Astrocyte (in vitro differentiated cells and primary cell): ENCODE data around the gene UNC5B. TPM values are rescaled to one million over a fixed set of nuclear protein-coding genes. Genes with fewer than 3 reads are reported as not detected.

Experiments
- DNase-seq: peaks from one replicate; pipeline ENCODE4 v3.0.0-alpha.2; 2010; ENCODE audit warnings: low read depth
- FAIRE-seq: peaks from 2 replicates; lab custom pipeline; 2011; peaks lifted over from hg19 to GRCh38; lab: Jason Lieb, UNC
- H2AFZ ChIP-seq: 2 replicates; pipeline ENCODE4 v1.6.0; 2012; ENCODE audit warnings: low read depth, low read length, inconsistent platforms
- H3K27ac ChIP-seq: 2 replicates; pipeline ENCODE4 v1.5.1; 2011; ENCODE audit warnings: low read depth, low read length, inconsistent platforms
- H3K27me3 ChIP-seq: 2 replicates; pipeline ENCODE4 v1.6.0; 2011; ENCODE audit warnings: low read length, inconsistent platforms; ENCODE audit not compliant: insufficient read depth
- H3K36me3 ChIP-seq: 2 replicates; pipeline ENCODE4 v1.5.1; 2011; ENCODE audit warnings: low read length, inconsistent platforms; ENCODE audit not compliant: insufficient read depth
- H3K4me1 ChIP-seq: 2 replicates; pipeline ENCODE4 v1.5.1; 2011; ENCODE audit warnings: low read length, inconsistent platforms; ENCODE audit not compliant: insufficient read depth
- H3K4me2 ChIP-seq: 2 replicates; pipeline ENCODE4 v1.6.0; 2012; ENCODE audit warnings: low read length, inconsistent platforms
- H3K4me3 ChIP-seq: 2 replicates; pipeline ENCODE4 v1.5.1; 2011; ENCODE audit warnings: low read depth, mild to moderate bottlenecking, low read length, inconsistent platforms; ENCODE audit not compliant: insufficient read depth
- H3K79me2 ChIP-seq: 2 replicates; pipeline ENCODE4 v1.6.0; 2012; ENCODE audit warnings: mild to moderate bottlenecking, low read length, inconsistent platforms; ENCODE audit not compliant: insufficient read depth
- H3K9ac ChIP-seq: 2 replicates; pipeline ENCODE4 v1.6.0; 2012; ENCODE audit warnings: mild to moderate bottlenecking, low read length, inconsistent platforms
- H3K9me3 ChIP-seq: 2 replicates; pipeline ENCODE4 v1.5.1; 2012; ENCODE audit warnings: low read depth, mild to moderate bottlenecking, low read length, inconsistent platforms; ENCODE audit not compliant: insufficient read depth
- H4K20me1 ChIP-seq: 2 replicates; pipeline ENCODE4 v1.6.0; 2012; ENCODE audit warnings: low read length, inconsistent platforms; ENCODE audit not compliant: insufficient read depth
- H3K27ac Mint-ChIP-seq: one replicate; pipeline ENCODE4 v1.8.0; 2021; ENCODE audit warnings: mild to moderate bottlenecking, mixed read lengths; ENCODE audit not compliant: unreplicated experiment
- H3K27me3 Mint-ChIP-seq: one replicate; pipeline ENCODE4 v1.8.0; 2021; ENCODE audit warnings: low read depth, mixed read lengths; ENCODE audit not compliant: unreplicated experiment
- H3K36me3 Mint-ChIP-seq: one replicate; pipeline ENCODE4 v1.8.0; 2021; ENCODE audit warnings: low read depth, mixed read lengths; ENCODE audit not compliant: unreplicated experiment
- H3K4me1 Mint-ChIP-seq: one replicate; pipeline ENCODE4 v1.8.0; 2021; ENCODE audit warnings: low read depth, mixed read lengths; ENCODE audit not compliant: unreplicated experiment
- H3K4me3 Mint-ChIP-seq: one replicate; pipeline ENCODE4 v1.8.0; 2021; ENCODE audit warnings: mild to moderate bottlenecking, moderate library complexity, mixed read lengths; ENCODE audit not compliant: unreplicated experiment
- H3K9me3 Mint-ChIP-seq: one replicate; pipeline ENCODE4 v1.8.0; 2021; ENCODE audit warnings: mild to moderate bottlenecking, mixed read lengths; ENCODE audit not compliant: unreplicated experiment
- EZH2 ChIP-seq: IDR thresholded peaks from 2 replicates; pipeline ENCODE4 v1.6.1; 2012; ENCODE audit warnings: mild to moderate bottlenecking, low read length, inconsistent platforms; ENCODE audit not compliant: insufficient read depth
- total RNA-seq: library from RNA; stranded (reverse); gene quantifications from 2 replicates; pipeline ENCODE4 v1.2.1, GENCODE V29; 2021
- TF ChIP-seq, protein P1 (sequence below): IDR thresholded peaks from 2 replicates; pipeline ENCODE4 v1.5.1; 2011; ENCODE audit warnings: low read depth, mild to moderate bottlenecking, inconsistent platforms, low read length, moderate library complexity; ENCODE audit not compliant: insufficient read depth

Gene UNC5B
- total RNA-seq, 1 donor from 2014 or later, result 15.0 TPM

GRCh38 chr10:71234970-71235685, 22.8 kb downstream of the UNC5B start:
- no peak for FAIRE-seq
- H3K4me3 ChIP-seq, result peak overlapping the region; percentile 2
- H3K27me3 Mint-ChIP-seq, result peaks cover 8% of the 10 kb centered on the region

GRCh38 chr10:71235808-71236207, 23.4 kb downstream of the UNC5B start:
- Mint-ChIP-seq H3K4me3 (no peak overlapping the region), H3K4me1 (peaks cover 42% of the 10 kb centered on the region), H3K36me3 (peaks cover 6% of the 10 kb centered on the region), H3K27ac (peak overlapping the region; percentile 31), H3K27me3 (peaks cover 5% of the 10 kb centered on the region), H3K9me3 (no peaks in the 10 kb centered on the region)
- no peaks in the 10 kb centered on the region for H3K9me3 ChIP-seq
- peaks cover 17% of the 10 kb centered on the region for H4K20me1 ChIP-seq
- no peak overlapping the region for H3K4me3 ChIP-seq
- TF ChIP-seq, protein P1, sequence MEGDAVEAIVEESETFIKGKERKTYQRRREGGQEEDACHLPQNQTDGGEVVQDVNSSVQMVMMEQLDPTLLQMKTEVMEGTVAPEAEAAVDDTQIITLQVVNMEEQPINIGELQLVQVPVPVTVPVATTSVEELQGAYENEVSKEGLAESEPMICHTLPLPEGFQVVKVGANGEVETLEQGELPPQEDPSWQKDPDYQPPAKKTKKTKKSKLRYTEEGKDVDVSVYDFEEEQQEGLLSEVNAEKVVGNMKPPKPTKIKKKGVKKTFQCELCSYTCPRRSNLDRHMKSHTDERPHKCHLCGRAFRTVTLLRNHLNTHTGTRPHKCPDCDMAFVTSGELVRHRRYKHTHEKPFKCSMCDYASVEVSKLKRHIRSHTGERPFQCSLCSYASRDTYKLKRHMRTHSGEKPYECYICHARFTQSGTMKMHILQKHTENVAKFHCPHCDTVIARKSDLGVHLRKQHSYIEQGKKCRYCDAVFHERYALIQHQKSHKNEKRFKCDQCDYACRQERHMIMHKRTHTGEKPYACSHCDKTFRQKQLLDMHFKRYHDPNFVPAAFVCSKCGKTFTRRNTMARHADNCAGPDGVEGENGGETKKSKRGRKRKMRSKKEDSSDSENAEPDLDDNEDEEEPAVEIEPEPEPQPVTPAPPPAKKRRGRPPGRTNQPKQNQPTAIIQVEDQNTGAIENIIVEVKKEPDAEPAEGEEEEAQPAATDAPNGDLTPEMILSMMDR, result no peak
- TF ChIP-seq EZH2, result no peak
- H3K9ac ChIP-seq, result no peak overlapping the region
- DNase-seq, result no peak
- H3K4me1 ChIP-seq, result peaks cover 49% of the 10 kb centered on the region
- no peak overlapping the region for H2AFZ ChIP-seq
- FAIRE-seq, result no peak
- peak overlapping the region; percentile 80 for H3K4me2 ChIP-seq
- no peak overlapping the region for H3K27ac ChIP-seq
- H3K79me2 ChIP-seq, result peaks cover 15% of the 10 kb centered on the region
- no peaks in the 10 kb centered on the region for H3K36me3 ChIP-seq
- H3K27me3 ChIP-seq, result no peaks in the 10 kb centered on the region

More at GRCh38 chr10:71234970-71235685, 22.8 kb downstream of the UNC5B start:
- Mint-ChIP-seq H3K4me1 (peaks cover 47% of the 10 kb centered on the region), H3K9me3 (no peaks in the 10 kb centered on the region), H3K27ac (peak overlapping the region; percentile 53), H3K4me3 (peak overlapping the region; percentile 20), H3K36me3 (peaks cover 4% of the 10 kb centered on the region)
- H3K36me3 ChIP-seq, result no peaks in the 10 kb centered on the region
- H3K79me2 ChIP-seq, result peaks cover 17% of the 10 kb centered on the region
- TF ChIP-seq, protein P1, result no peak
- no peak for TF ChIP-seq EZH2
- peak overlapping the region; percentile 80 for H3K4me2 ChIP-seq
- peaks cover 49% of the 10 kb centered on the region for H3K4me1 ChIP-seq
- H3K27ac ChIP-seq, result peak overlapping the region; percentile 68
- peak overlapping the region; percentile 50 for H3K9ac ChIP-seq
- peak; percentile 89 for DNase-seq
- H4K20me1 ChIP-seq, result peaks cover 16% of the 10 kb centered on the region
- H3K9me3 ChIP-seq, result no peaks in the 10 kb centered on the region
- H2AFZ ChIP-seq, result peak overlapping the region; percentile 15
- no peaks in the 10 kb centered on the region for H3K27me3 ChIP-seq

DNA sequence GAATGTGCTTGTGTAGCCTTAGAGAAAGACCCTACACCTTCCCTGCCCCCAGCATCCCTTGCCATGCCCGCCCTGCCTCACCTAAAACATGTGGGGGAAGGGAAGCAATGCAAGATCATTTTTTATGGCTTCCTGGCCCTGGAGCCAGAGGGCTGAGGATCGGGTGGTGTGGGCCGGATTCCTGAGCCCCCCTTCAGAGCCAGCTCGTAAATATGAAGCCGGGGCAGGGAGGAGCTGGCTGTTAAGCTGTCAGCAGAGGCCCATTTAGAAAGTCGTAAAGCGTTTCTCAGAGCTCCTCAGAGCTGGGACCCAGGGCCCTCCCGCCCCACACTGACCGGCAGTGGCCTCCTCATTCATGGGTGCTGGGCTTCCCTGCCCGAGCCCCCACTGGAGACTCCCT, 23.9 kb downstream of the UNC5B start:
- Mint-ChIP-seq H3K9me3 (no peaks in the 10 kb centered on the region), H3K36me3 (peaks cover 6% of the 10 kb centered on the region), H3K27ac (peak overlapping the region; percentile 31), H3K27me3 (peaks cover 5% of the 10 kb centered on the region), H3K4me1 (peaks cover 42% of the 10 kb centered on the region), H3K4me3 (no peak overlapping the region)
- DNase-seq (no peak), FAIRE-seq (no peak)
- no peaks in the 10 kb centered on the region for H3K9me3 ChIP-seq
- H2AFZ ChIP-seq, result no peak overlapping the region
- peaks cover 17% of the 10 kb centered on the region for H4K20me1 ChIP-seq
- H3K4me1 ChIP-seq, result peaks cover 53% of the 10 kb centered on the region
- peaks cover 11% of the 10 kb centered on the region for H3K79me2 ChIP-seq
- no peak overlapping the region for H3K4me3 ChIP-seq
- H3K27me3 ChIP-seq, result no peaks in the 10 kb centered on the region
- H3K36me3 ChIP-seq, result no peaks in the 10 kb centered on the region
- H3K9ac ChIP-seq, result no peak overlapping the region
- TF ChIP-seq EZH2, result no peak
- TF ChIP-seq, protein P1, result no peak
- H3K4me2 ChIP-seq, result peak overlapping the region; percentile 80
- no peak overlapping the region for H3K27ac ChIP-seq
